PFSK-1 (cell line): ENCODE results near the gene TAF3.

Experiments used
- POLR2AphosphoS5 ChIP-seq: IDR thresholded peaks from 2 replicates; pipeline ENCODE4 v1.6.1; 2012; ENCODE audit warnings: low read depth, mild to moderate bottlenecking, control low read depth, low read length, moderate library complexity
- REST ChIP-seq, 2 experiments: IDR thresholded peaks; 2 replicates each; pipeline versions ENCODE4 v1.6.1 to v1.8.0; 2011 to 2012; ENCODE audit warnings: low read depth in 2 of 2, low read length in 2 of 2, control low read depth in 1 of 2, inconsistent platforms in 1 of 2, mild to moderate bottlenecking in 1 of 2, moderate library complexity in 1 of 2; ENCODE audit not compliant: insufficient read depth in 1 of 2
- SIN3A ChIP-seq: IDR thresholded peaks from 2 replicates; pipeline ENCODE4 v1.6.1; 2012; ENCODE audit warnings: mild to moderate bottlenecking, low read length, moderate library complexity, borderline replicate concordance; ENCODE audit not compliant: insufficient read depth
- TAF1 ChIP-seq: IDR thresholded peaks from 2 replicates; pipeline ENCODE4 v1.6.1; 2012; ENCODE audit warnings: low read length, control low read depth, borderline replicate concordance; ENCODE audit not compliant: insufficient read depth

DNA sequence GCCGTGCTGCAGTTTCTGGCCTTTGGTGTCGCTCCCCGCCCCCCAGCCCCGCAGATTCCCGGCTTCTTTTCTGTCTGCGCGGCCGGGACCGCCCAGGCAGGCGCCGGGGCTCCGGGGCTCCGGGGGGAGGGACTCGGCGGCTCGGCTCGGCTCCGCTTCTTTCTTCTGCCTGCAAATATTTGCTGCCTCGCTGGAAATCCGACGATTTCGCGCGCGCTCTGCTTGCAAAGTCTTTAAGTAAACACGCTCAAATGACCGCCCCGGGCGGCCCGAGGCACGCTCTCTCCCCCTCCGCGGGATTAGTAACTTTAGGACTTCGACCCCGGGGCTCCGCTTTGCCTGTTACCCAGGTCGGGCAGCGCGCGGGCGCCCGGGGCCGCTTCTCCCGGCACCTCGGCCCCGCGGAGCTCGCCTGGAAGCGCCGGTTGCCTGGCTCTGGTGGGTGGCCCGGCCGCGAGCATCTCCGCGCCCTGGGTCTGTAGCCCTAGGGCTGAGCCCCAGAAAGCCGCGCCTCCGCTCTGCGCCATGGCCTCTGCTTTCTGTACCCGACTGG is 232.3 kb downstream of the TAF3 start:
- TF ChIP-seq POLR2AphosphoS5 (no peak), TAF1 (no peak), REST (IDR thresholded peaks at IDR 0.05; ENCODE audit: insufficient read depth in 1 of 2, low read depth in 2 of 2, low read length in 2 of 2) (no peak), SIN3A (no peak)
